Measurements from ENCODE around the gene NPLOC4. TPM values are rescaled to one million over a fixed set of nuclear protein-coding genes. Genes with fewer than 3 reads are reported as not detected.
A peak's percentile ranks its signal among the peaks of the same experiment; 100 is the strongest.

Gene NPLOC4
- total and polyA plus RNA-seq, 2 of the 13 experiments (the other 11 are each of a cell fraction or from before 2014, with no cell fraction given) = 57.0 to 97.0 TPM

GRCh38 chr17:81683584-81684441 is 46.9 kb upstream of the NPLOC4 start, which contains the start of the genes ARL16 and HGS (continued):
- TF ChIP-seq, protein P1, sequence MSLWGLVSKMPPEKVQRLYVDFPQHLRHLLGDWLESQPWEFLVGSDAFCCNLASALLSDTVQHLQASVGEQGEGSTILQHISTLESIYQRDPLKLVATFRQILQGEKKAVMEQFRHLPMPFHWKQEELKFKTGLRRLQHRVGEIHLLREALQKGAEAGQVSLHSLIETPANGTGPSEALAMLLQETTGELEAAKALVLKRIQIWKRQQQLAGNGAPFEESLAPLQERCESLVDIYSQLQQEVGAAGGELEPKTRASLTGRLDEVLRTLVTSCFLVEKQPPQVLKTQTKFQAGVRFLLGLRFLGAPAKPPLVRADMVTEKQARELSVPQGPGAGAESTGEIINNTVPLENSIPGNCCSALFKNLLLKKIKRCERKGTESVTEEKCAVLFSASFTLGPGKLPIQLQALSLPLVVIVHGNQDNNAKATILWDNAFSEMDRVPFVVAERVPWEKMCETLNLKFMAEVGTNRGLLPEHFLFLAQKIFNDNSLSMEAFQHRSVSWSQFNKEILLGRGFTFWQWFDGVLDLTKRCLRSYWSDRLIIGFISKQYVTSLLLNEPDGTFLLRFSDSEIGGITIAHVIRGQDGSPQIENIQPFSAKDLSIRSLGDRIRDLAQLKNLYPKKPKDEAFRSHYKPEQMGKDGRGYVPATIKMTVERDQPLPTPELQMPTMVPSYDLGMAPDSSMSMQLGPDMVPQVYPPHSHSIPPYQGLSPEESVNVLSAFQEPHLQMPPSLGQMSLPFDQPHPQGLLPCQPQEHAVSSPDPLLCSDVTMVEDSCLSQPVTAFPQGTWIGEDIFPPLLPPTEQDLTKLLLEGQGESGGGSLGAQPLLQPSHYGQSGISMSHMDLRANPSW (CRISPR knock-in tag; IDR thresholded peaks at IDR 0.05; ENCODE audit: borderline replicate concordance) = no peak
- no peak; the same call in 1 of the 2 replicates for TF ChIP-seq ZSCAN9 (CRISPR knock-in tag; IDR thresholded peaks at IDR 0.05; ENCODE audit: borderline replicate concordance)
- no peak for TF ChIP-seq CBX2 (IDR thresholded peaks at IDR 0.05; ENCODE audit: low read depth, low read length)
- TF ChIP-seq CBX2 (CRISPR knock-in tag; IDR thresholded peaks at IDR 0.05; ENCODE audit: low read depth) = no peak
- TF ChIP-seq HDAC1 (CRISPR knock-in tag; IDR thresholded peaks at IDR 0.05) = peak; percentile 90; the same call in 1 of the 2 replicates
- TF ChIP-seq ZNF616 (CRISPR knock-in tag; IDR thresholded peaks at IDR 0.05; ENCODE audit: low read depth) = 0 out of 2 replicates have a peak, but pooled peaks have one; percentile 7
- no peak for TF ChIP-seq POLR2AphosphoS2 (IDR thresholded peaks at IDR 0.05; ENCODE audit: low read depth, low read length)
- TF ChIP-seq MAFF (IDR thresholded peaks at IDR 0.05; ENCODE audit: low read depth, low read length) = no peak
- peak; percentile 50; the same call in 1 of the 2 replicates for TF ChIP-seq ERF (CRISPR knock-in tag; IDR thresholded peaks at IDR 0.05)
- 0 out of 2 replicates have a peak, but pooled peaks have one; percentile 34 for TF ChIP-seq ZSCAN29 (CRISPR knock-in tag; conservative IDR thresholded peaks at IDR 0.05)
- no peak for TF ChIP-seq NR2F2 (IDR thresholded peaks at IDR 0.05; ENCODE audit: borderline replicate concordance, low read depth)
- TF ChIP-seq RFX5 (IDR thresholded peaks at IDR 0.05; ENCODE audit: low read depth, low read length) = peak; percentile 33
- TF ChIP-seq ZNF296 (CRISPR knock-in tag; conservative IDR thresholded peaks at IDR 0.05) = no peak
- TF ChIP-seq, protein P2, sequence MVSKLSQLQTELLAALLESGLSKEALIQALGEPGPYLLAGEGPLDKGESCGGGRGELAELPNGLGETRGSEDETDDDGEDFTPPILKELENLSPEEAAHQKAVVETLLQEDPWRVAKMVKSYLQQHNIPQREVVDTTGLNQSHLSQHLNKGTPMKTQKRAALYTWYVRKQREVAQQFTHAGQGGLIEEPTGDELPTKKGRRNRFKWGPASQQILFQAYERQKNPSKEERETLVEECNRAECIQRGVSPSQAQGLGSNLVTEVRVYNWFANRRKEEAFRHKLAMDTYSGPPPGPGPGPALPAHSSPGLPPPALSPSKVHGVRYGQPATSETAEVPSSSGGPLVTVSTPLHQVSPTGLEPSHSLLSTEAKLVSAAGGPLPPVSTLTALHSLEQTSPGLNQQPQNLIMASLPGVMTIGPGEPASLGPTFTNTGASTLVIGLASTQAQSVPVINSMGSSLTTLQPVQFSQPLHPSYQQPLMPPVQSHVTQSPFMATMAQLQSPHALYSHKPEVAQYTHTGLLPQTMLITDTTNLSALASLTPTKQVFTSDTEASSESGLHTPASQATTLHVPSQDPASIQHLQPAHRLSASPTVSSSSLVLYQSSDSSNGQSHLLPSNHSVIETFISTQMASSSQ (IDR thresholded peaks at IDR 0.05; ENCODE audit: low read depth) = no peak
- TF ChIP-seq, protein P2 (CRISPR knock-in tag; IDR thresholded peaks at IDR 0.05; ENCODE audit: borderline replicate concordance) = peak; percentile 75; the same call in 1 of the 2 replicates
- TF ChIP-seq ZNF121 (CRISPR knock-in tag; IDR thresholded peaks at IDR 0.05) = no peak
- TF ChIP-seq SRY (CRISPR knock-in tag; IDR thresholded peaks at IDR 0.05) = peak; percentile 61; the same call in 1 of the 2 replicates
- no peak for TF ChIP-seq ZKSCAN5 (CRISPR knock-in tag; IDR thresholded peaks at IDR 0.05)
- TF ChIP-seq, protein P3, sequence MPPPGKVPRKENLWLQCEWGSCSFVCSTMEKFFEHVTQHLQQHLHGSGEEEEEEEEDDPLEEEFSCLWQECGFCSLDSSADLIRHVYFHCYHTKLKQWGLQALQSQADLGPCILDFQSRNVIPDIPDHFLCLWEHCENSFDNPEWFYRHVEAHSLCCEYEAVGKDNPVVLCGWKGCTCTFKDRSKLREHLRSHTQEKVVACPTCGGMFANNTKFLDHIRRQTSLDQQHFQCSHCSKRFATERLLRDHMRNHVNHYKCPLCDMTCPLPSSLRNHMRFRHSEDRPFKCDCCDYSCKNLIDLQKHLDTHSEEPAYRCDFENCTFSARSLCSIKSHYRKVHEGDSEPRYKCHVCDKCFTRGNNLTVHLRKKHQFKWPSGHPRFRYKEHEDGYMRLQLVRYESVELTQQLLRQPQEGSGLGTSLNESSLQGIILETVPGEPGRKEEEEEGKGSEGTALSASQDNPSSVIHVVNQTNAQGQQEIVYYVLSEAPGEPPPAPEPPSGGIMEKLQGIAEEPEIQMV (CRISPR knock-in tag; IDR thresholded peaks at IDR 0.05; ENCODE audit: low read depth) = no peak; the same call in none of the 2 replicates
- TF ChIP-seq, protein P4, sequence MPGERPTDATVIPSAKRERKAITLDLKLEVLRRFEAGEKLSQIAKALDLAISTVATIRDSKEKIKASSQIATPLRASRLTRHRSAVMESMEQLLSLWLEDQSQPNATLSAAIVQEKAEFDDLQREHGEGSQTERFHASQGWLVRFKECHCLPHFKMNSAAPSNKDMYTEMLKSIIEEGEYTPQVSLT (CRISPR knock-in tag; IDR thresholded peaks at IDR 0.05; ENCODE audit: borderline replicate concordance, low read depth) = no peak
- TF ChIP-seq MED1 (CRISPR knock-in tag; IDR thresholded peaks at IDR 0.05) = peak; percentile 38; the same call in 1 of the 2 replicates

Data from HepG2 (cell line).